ENCODE results near the gene EPO.

Gene EPO

DNA sequence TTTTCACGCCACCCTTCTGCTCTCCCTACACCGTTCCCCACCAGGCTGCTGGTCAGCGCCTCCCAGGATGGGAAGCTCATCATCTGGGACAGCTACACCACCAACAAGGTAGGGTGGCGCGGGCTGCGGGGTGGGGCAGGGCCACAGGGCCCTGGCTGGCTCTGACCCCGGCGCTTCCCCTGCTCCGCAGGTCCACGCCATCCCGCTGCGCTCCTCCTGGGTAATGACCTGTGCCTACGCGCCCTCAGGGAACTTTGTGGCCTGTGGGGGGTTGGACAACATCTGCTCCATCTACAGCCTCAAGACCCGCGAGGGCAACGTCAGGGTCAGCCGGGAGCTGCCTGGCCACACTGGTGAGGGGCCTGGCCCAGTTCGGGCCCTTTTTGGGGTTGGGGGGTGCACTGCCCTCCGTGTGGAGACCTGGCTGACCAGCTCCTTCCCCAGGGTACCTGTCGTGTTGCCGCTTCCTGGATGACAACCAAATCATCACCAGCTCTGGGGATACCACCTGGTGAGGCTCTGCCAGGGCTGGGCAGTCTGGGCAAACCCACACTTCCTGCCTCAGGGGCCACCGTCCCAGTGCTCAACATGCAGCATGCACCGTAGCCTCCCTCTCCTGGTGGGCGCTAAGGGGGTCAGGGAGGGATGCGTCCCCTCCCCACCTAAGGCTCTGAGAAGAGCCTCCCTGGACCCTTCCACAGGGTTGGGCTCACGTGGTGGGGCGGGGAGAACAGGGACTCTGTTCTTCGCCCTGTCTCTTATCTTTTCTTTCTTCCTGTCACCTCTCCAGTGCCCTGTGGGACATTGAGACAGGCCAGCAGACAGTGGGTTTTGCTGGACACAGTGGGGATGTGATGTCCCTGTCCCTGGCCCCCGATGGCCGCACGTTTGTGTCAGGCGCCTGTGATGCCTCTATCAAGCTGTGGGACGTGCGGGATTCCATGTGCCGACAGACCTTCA, 42.7 kb upstream of the EPO start:
- peaks cover 21% of the 10 kb centered on the region for H3K4me1 ChIP-seq (ENCODE audit: control insufficient read depth, insufficient read depth, low read length)
- H3K27ac ChIP-seq (ENCODE audit: low read length): no peak overlapping the region
- no peaks in the 10 kb centered on the region for H3K9me3 ChIP-seq (ENCODE audit: control insufficient read depth in 2 of 2, low read length in 2 of 2)
- H3K9ac ChIP-seq (ENCODE audit: low read length in 2 of 2): no peak overlapping the region
- H3K36me3 ChIP-seq (ENCODE audit: control insufficient read depth in 2 of 2, insufficient read depth in 2 of 2, low read length in 2 of 2): peaks cover 21 to 23% of the 10 kb centered on the region in 2 donors
- H3K27me3 ChIP-seq (ENCODE audit: control insufficient read depth in 1 of 2, insufficient read depth in 2 of 2, low read length in 2 of 2): no peaks in the 10 kb centered on the region
- H3K4me3 ChIP-seq (ENCODE audit: low read length in 2 of 2): no peak overlapping the region

DNA sequence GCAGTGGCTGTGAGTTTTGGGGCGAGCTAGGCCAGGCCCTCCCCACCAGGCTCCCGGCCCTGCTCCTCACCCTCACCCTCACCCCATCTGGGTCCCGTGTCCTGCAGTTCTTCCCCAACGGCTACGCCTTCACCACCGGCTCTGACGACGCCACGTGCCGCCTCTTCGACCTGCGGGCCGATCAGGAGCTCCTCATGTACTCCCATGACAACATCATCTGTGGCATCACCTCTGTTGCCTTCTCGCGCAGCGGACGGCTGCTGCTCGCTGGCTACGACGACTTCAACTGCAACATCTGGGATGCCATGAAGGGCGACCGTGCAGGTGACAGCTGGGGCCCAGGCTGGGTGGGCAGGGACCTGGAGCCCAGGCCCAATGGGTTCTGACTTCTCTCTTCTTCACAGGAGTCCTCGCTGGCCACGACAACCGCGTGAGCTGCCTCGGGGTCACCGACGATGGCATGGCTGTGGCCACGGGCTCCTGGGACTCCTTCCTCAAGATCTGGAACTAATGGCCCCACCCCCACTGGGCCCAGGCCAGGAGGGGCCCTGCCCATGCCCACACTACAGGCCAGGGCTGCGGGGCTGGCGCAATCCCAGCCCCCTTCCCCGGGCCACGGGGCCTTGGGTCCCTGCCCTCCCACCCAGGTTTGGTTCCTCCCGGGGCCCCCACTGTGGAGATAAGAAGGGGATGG, 41.8 kb upstream of the EPO start:
- no peaks in the 10 kb centered on the region for H3K9me3 ChIP-seq (ENCODE audit: control insufficient read depth in 2 of 2, low read length in 2 of 2)
- H3K4me1 ChIP-seq (ENCODE audit: control insufficient read depth, insufficient read depth, low read length): peaks cover 18% of the 10 kb centered on the region
- no peak overlapping the region for H3K9ac ChIP-seq (ENCODE audit: low read length in 2 of 2)
- H3K4me3 ChIP-seq (ENCODE audit: low read length in 2 of 2): no peak overlapping the region
- no peak overlapping the region for H3K27ac ChIP-seq (ENCODE audit: low read length)
- no peaks in the 10 kb centered on the region for H3K27me3 ChIP-seq (ENCODE audit: control insufficient read depth in 1 of 2, insufficient read depth in 2 of 2, low read length in 2 of 2)
- peaks cover 22 to 26% of the 10 kb centered on the region in 2 donors for H3K36me3 ChIP-seq (ENCODE audit: control insufficient read depth in 2 of 2, insufficient read depth in 2 of 2, low read length in 2 of 2)

DNA sequence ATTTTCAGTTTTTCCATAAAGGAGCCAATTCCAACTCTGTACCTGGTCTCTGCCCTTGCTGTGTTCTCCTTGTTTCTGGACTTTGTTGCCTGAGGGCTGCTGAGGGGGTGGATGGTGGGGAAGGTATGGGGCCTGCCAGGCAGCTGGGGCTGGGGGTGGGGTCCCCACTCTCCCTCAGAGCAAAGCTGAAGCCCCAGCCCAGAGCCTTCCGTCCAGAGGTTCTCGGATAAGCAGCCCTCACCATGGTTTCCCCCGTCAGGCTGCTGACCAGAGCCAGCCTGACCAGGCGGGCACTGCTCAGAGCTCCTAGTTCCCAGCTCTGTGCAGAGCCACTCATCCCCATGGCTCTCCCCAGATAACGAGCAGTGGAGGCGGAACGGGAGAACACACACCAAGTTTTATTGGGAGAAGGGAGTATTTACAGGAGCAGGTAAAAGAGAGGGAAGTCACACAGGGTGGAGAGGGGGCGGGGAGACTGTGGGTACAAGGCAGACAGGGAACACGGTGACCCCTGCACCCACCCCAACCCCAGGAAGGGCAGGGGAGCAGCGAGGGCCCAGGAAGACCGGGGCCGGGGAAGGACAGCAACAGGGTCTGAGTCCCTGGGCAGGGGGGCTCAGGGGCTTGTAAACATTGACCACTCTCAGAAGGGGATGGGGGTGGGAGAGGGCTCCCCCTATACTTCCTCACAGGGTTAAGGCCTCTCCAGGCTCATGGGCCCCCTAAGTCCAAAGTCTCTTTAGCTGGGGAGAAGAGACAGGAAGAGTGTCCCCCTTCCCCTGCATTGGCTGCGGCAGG, 40.9 kb upstream of the EPO start:
- peaks cover 18% of the 10 kb centered on the region for H3K4me1 ChIP-seq (ENCODE audit: control insufficient read depth, insufficient read depth, low read length)
- H3K27me3 ChIP-seq (ENCODE audit: control insufficient read depth in 1 of 2, insufficient read depth in 2 of 2, low read length in 2 of 2): no peaks in the 10 kb centered on the region
- H3K4me3 ChIP-seq (ENCODE audit: low read length in 2 of 2): no peak overlapping the region
- H3K9ac ChIP-seq (ENCODE audit: low read length in 2 of 2): no peak overlapping the region
- peaks cover 28 to 30% of the 10 kb centered on the region in 2 donors for H3K36me3 ChIP-seq (ENCODE audit: control insufficient read depth in 2 of 2, insufficient read depth in 2 of 2, low read length in 2 of 2)
- H3K9me3 ChIP-seq (ENCODE audit: control insufficient read depth in 2 of 2, low read length in 2 of 2): no peaks in the 10 kb centered on the region
- H3K27ac ChIP-seq (ENCODE audit: low read length): no peak overlapping the region

DNA sequence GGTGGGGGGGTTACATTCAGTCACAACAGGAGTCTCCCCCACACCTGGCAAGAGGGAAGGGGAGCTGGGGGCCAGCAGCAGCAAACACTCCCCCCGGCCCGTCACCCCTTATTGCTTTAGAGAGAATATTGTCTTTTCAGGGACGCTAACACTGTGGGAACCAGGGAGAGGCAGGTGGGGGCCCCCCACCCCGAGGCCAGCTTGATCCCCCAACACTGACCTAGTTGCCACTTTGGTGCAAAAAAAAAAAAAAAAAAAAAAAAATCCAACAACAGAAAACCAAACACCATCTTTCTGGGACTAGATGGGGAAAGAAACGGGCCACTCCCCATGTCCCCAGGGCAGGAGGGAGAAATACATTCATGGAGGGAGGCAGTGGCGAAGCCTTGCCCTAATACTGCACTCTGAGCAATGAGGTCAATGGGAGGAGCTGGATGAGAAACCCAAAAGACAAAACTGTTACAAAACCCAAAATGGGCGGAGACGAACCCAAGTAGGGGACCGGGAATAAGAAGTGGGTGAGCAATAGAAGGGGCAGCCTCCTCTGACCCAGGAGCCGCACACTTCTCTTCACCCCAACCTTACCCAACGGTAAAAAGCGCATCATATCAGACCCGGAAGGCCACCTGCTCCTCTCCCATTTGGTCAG, 40.2 kb upstream of the EPO start:
- Histone ChIP-seq H3K9ac (ENCODE audit: low read length in 2 of 2) (no peak overlapping the region), H3K4me3 (ENCODE audit: low read length in 2 of 2) (no peak overlapping the region), H3K4me1 (ENCODE audit: control insufficient read depth, insufficient read depth, low read length) (peaks cover 18% of the 10 kb centered on the region), H3K9me3 (ENCODE audit: control insufficient read depth in 2 of 2, low read length in 2 of 2) (no peaks in the 10 kb centered on the region), H3K27ac (ENCODE audit: low read length) (no peak overlapping the region), H3K36me3 (ENCODE audit: control insufficient read depth in 2 of 2, insufficient read depth in 2 of 2, low read length in 2 of 2) (peaks cover 34 to 35% of the 10 kb centered on the region in 2 donors), H3K27me3 (ENCODE audit: control insufficient read depth in 1 of 2, insufficient read depth in 2 of 2, low read length in 2 of 2) (no peaks in the 10 kb centered on the region)

DNA sequence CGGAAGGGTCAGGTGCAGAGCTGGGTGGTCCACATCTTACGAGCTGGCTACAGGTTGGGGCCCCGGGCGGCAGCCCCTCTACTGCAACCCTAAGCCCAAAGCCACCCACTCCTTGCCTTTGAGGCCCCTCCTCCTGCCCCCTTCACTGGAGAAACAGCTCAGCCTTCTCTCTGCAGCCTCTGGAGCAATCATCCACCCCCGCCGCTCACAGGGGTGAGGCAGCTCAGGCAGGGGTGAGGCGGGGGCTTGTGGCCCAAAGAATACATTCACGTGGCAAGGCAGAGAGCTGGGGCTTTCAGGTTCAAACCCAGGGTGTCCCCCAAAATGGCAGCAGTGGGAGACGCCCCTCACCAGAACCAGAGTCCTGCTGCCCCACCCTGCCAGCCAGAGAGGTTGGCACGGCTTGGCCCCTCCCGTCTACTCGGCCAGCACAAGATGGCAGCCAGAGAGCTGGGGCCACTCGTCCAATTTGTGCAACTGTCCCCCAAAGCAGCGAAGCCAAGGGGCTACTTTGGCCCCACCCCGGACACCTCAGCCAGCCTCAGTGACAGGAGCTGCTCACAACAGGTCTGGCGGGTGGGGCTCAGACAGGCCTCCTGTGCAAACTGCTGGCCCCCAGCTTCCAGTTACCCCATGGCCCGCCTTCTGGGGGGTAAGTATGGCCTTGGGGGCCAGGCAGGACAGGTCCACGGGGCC, 39.5 kb upstream of the EPO start:
- H3K9ac ChIP-seq (ENCODE audit: low read length in 2 of 2): no peak overlapping the region
- peaks cover 41% of the 10 kb centered on the region in 2 donors for H3K36me3 ChIP-seq (ENCODE audit: control insufficient read depth in 2 of 2, insufficient read depth in 2 of 2, low read length in 2 of 2)
- no peak overlapping the region for H3K27ac ChIP-seq (ENCODE audit: low read length)
- H3K4me1 ChIP-seq (ENCODE audit: control insufficient read depth, insufficient read depth, low read length): peaks cover 18% of the 10 kb centered on the region
- no peaks in the 10 kb centered on the region for H3K9me3 ChIP-seq (ENCODE audit: control insufficient read depth in 2 of 2, low read length in 2 of 2)
- no peaks in the 10 kb centered on the region for H3K27me3 ChIP-seq (ENCODE audit: control insufficient read depth in 1 of 2, insufficient read depth in 2 of 2, low read length in 2 of 2)
- H3K4me3 ChIP-seq (ENCODE audit: low read length in 2 of 2): no peak overlapping the region

DNA sequence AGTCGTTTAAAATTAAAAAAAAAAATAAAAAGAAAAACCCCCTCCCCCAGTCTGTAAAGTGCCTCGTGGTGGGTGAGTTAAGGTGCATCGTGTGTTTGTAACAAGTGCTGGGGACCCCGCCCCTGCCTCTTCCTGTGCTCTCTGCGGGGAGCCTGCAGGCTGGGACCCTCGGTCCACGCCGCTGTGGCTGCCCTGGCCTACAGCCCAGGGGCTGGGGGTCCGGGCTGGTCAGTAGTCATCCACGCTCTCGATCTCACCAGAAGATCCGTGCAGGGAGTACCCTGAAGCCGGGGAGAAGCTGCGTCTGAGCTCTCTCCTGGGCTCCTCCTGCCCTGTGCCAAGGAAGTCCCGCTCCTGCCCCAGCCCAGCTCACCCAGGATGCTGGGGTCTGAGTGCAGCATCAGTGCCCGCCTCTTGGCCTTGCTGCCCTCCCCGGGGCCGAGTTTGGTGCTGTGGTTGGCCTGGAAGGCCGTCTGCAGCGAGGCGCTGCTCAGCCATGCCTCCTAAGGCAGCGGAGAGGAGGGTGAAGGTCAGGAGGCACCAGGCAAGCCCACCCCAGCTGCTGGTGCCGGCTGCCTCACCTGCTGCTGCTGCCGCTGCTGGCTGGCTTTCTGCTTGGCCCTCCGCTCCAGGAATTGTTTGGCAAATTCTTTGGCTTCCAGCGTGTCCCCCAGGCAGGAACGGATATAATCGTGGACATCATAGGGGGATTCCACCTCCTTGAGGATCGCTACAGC, 38.6 kb upstream of the EPO start:
- peaks cover 14% of the 10 kb centered on the region for H3K4me1 ChIP-seq (ENCODE audit: control insufficient read depth, insufficient read depth, low read length)
- H3K27me3 ChIP-seq (ENCODE audit: control insufficient read depth in 1 of 2, insufficient read depth in 2 of 2, low read length in 2 of 2): no peaks in the 10 kb centered on the region
- H3K27ac ChIP-seq (ENCODE audit: low read length): no peak overlapping the region
- no peak overlapping the region for H3K9ac ChIP-seq (ENCODE audit: low read length in 2 of 2)
- H3K9me3 ChIP-seq (ENCODE audit: control insufficient read depth in 2 of 2, low read length in 2 of 2): no peaks in the 10 kb centered on the region
- no peak overlapping the region for H3K4me3 ChIP-seq (ENCODE audit: low read length in 2 of 2)
- H3K36me3 ChIP-seq (ENCODE audit: control insufficient read depth in 2 of 2, insufficient read depth in 2 of 2, low read length in 2 of 2): peaks cover 44 to 46% of the 10 kb centered on the region in 2 donors

DNA sequence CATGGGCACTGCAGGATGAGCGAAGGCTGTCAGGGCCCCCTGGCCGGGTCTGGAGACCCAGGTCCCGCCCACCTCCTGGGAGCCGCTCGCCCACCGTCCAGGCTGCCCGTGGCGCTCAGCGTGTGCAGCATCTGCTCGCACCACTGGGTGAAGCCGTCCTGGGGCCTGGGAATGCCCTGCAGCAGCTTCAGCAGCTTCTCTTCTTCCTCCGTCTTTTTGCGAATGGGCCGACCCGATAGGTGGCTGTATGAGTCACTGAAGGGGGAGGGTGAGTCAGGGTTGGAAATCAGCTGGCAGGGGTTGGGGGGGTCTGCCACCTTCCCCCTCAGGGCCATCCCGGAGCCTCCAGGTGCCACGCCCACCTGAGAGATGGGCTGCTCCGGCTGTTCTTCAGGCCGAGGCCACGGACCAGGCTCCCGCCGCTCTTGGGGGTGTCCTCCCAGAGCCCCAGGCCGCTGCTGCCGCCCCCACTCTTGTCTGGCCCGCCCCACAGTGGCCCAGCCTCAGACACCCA, 38.0 kb upstream of the EPO start:
- Histone ChIP-seq H3K27me3 (ENCODE audit: control insufficient read depth in 1 of 2, insufficient read depth in 2 of 2, low read length in 2 of 2) (no peaks in the 10 kb centered on the region), H3K9ac (ENCODE audit: low read length in 2 of 2) (no peak overlapping the region), H3K36me3 (ENCODE audit: control insufficient read depth in 2 of 2, insufficient read depth in 2 of 2, low read length in 2 of 2) (peaks cover 44 to 47% of the 10 kb centered on the region in 2 donors), H3K4me3 (ENCODE audit: low read length in 2 of 2) (no peak overlapping the region), H3K4me1 (ENCODE audit: control insufficient read depth, insufficient read depth, low read length) (peaks cover 9% of the 10 kb centered on the region), H3K27ac (ENCODE audit: low read length) (no peak overlapping the region), H3K9me3 (ENCODE audit: control insufficient read depth in 2 of 2, low read length in 2 of 2) (no peaks in the 10 kb centered on the region)

DNA sequence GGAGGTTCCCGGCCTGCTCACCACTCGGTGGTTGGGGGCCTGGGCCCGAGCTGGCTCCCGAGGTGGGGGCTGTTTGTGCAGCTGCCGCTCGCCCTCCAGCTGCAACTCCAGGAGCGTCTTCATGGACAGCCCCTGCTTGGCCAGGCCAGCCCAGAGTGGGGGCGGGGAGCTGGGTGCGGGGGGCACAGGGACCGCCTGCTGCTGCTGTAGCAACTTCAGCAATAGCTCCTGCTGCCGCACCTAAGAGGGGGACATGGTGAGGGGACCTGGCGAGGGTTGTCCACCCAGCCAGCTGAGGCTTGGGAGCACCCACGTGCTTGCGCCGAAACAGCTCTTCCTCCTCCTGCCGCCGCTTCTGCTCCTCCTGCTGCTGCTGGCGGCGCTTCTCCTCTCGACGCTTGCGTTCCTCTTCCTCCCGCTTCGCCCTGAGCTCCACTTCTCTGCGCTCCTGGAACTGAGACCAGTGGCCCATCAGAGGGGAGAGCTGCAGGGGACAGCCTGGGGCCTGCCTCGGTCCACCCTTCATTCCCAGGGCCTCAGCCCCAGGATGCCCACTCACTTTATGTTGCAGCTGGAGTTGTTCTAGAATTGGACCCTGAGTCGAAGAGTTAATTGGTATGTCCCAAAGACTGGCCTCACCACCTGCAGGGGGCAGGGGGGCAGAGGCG, 37.1 kb upstream of the EPO start:
- peaks cover 9% of the 10 kb centered on the region for H3K4me1 ChIP-seq (ENCODE audit: control insufficient read depth, insufficient read depth, low read length)
- H3K27me3 ChIP-seq (ENCODE audit: control insufficient read depth in 1 of 2, insufficient read depth in 2 of 2, low read length in 2 of 2): no peaks in the 10 kb centered on the region
- no peak overlapping the region for H3K9ac ChIP-seq (ENCODE audit: low read length in 2 of 2)
- H3K36me3 ChIP-seq (ENCODE audit: control insufficient read depth in 2 of 2, insufficient read depth in 2 of 2, low read length in 2 of 2): peaks cover 41 to 43% of the 10 kb centered on the region in 2 donors
- H3K4me3 ChIP-seq (ENCODE audit: low read length in 2 of 2): no peak overlapping the region
- H3K27ac ChIP-seq (ENCODE audit: low read length): no peak overlapping the region
- H3K9me3 ChIP-seq (ENCODE audit: control insufficient read depth in 2 of 2, low read length in 2 of 2): no peaks in the 10 kb centered on the region

Measured in stomach smooth muscle (tissue), 2 donors.